ENCODE measurements around the gene GPR37L1. TPM values are rescaled to one million over a fixed set of nuclear protein-coding genes. Genes with fewer than 3 reads are reported as not detected.

GPR37L1 gene
- total and polyA plus RNA-seq, 2 of the 8 experiments (the other 6 are each of a cell fraction or from before 2014, with no cell fraction given) = 0.13 to 0.23 TPM

- FAIRE-seq (no peak), DNase-seq (ENCODE audit: low read depth in 1 of 2, low spot score in 2 of 2) (no peak)
- Histone ChIP-seq H3K79me1 (ENCODE audit: low read depth, low read length) (no peaks in the 10 kb centered on the region), H3K14ac (ENCODE audit: insufficient read length) (no peak overlapping the region), H2AK5ac (ENCODE audit: low read depth, low read length) (no peak overlapping the region), H4K91ac (replicated peaks; ENCODE audit: insufficient read length, low read length) (no peak overlapping the region), H3K4me3 (ENCODE audit: extremely low read depth in 1 of 4, insufficient read depth in 2 of 4, low read depth in 3 of 4, low read length in 4 of 4) (no peak overlapping the region), H4K8ac (ENCODE audit: extremely low read depth, insufficient read depth, low read length) (no peak overlapping the region; the same call in 1 of the 2 replicates), H3K9ac (replicated peaks in 1 of 4; ENCODE audit: extremely low read depth in 1 of 4, low read depth in 3 of 4, low read length in 3 of 4) (no peak overlapping the region), H3K18ac (ENCODE audit: extremely low read depth, low read length) (no peak overlapping the region), H2BK20ac (ENCODE audit: low read length) (no peak overlapping the region), H4K20me1 (replicated peaks in 1 of 2; ENCODE audit: control insufficient read depth in 1 of 2, insufficient read depth in 2 of 2, low read length in 2 of 2) (peaks cover 0 to 8% of the 10 kb centered on the region in 2 experiments), H3K56ac (replicated peaks; ENCODE audit: insufficient read length, low read depth, low read length) (no peak overlapping the region), H4K5ac (ENCODE audit: insufficient read length, low read depth, low read length) (no peak overlapping the region), H3K4me1 (replicated peaks in 1 of 4; ENCODE audit: control insufficient read depth in 3 of 4, insufficient read depth in 4 of 4, low read length in 3 of 4) (peaks cover 0 to 11% (median 4%) of the 10 kb centered on the region in 4 experiments; a peak in 3 of 7 replicates), H3K27ac (ENCODE audit: low read depth, low read length) (no peak overlapping the region), H3K23ac (ENCODE audit: insufficient read length) (no peak overlapping the region), H3K27me3 (replicated peaks in 1 of 4; ENCODE audit: control insufficient read depth in 3 of 4, extremely low read depth in 1 of 4, insufficient read depth in 3 of 4, low read length in 3 of 4) (no peaks in the 10 kb centered on the region; a peak in 1 of 7 replicates), H2AFZ (ENCODE audit: low read length) (no peak overlapping the region), H3K4ac (replicated peaks; ENCODE audit: insufficient read length, low read depth, low read length) (no peak overlapping the region), H2BK120ac (replicated peaks; ENCODE audit: low read depth, low read length) (no peak overlapping the region), H2BK15ac (ENCODE audit: low read length) (no peak overlapping the region), H3K23me2 (ENCODE audit: low read depth, low read length) (no peaks in the 10 kb centered on the region), H2BK5ac (ENCODE audit: low read depth, low read length) (no peak overlapping the region), H3K79me2 (ENCODE audit: control insufficient read depth in 1 of 2, insufficient read depth in 2 of 2, low read length in 2 of 2) (peaks cover 0 to 4% of the 10 kb centered on the region in 2 experiments; a peak in 2 of 4 replicates), H3K9me3 (ENCODE audit: insufficient read depth in 2 of 2, low read depth in 1 of 2, low read length in 1 of 2) (no peaks in the 10 kb centered on the region), H3K4me2 (ENCODE audit: insufficient read depth in 1 of 2, low read depth in 2 of 2, low read length in 2 of 2) (no peak overlapping the region), H2BK12ac (ENCODE audit: low read depth, low read length) (no peak overlapping the region), H3K36me3 (ENCODE audit: control insufficient read depth in 2 of 4, insufficient read depth in 4 of 4, low read length in 3 of 4) (peaks cover 3 to 32% (median 10%) of the 10 kb centered on the region in 4 experiments; a peak in 5 of 8 replicates)
- 79% methylated on average over 3 of the region's 8 CpGs; no CpG with 5 or more reads in 1 of the 2 experiments for WGBS, 2 experiments (ENCODE audit: extremely low coverage in 1 of 2, insufficient coverage in 1 of 2, insufficient read length in 1 of 2, insufficient replicate concordance in 2 of 2, low coverage in 1 of 2, low lambda C conversion rate in 2 of 2, missing lambda C conversion rate in 1 of 2)
- ChIA-PET CTCF (ENCODE audit: partially characterized antibody) (interaction anchor here (1.0 to 29.2 kb wide), 6 partner anchors 11 to 129 kb away, joined by 3 to 1014 read pairs (median 20); partner anchors contain the start of genes ELF3 and GPR37L1), POLR2A (ENCODE audit: partially characterized antibody) (interaction anchor here (2.3 to 2.4 kb wide), 2 partner anchors 10 to 122 kb away, joined by 11 to 14 read pairs; partner anchors contain the start of gene ELF3)
- no peak for TF ChIP-seq RFX5 (IDR thresholded peaks at IDR 0.05; ENCODE audit: borderline replicate concordance, low read depth, low read length)
- no peak for TF ChIP-seq BRCA1 (IDR thresholded peaks at IDR 0.05; ENCODE audit: low read depth, low read length)
- no peak for TF ChIP-seq KDM5A (IDR thresholded peaks at IDR 0.05; ENCODE audit: low read length)
- TF ChIP-seq BACH1 (IDR thresholded peaks at IDR 0.05; ENCODE audit: low read length) = no peak
- TF ChIP-seq RXRA (IDR thresholded peaks at IDR 0.05; ENCODE audit: insufficient read depth, low read depth, low read length) = no peak
- TF ChIP-seq CEBPB (IDR thresholded peaks at IDR 0.05; ENCODE audit: low read depth, low read length) = no peak
- no peak for TF ChIP-seq HDAC2 (IDR thresholded peaks at IDR 0.05; ENCODE audit: borderline replicate concordance in 1 of 2, low read depth in 2 of 2, low read length in 2 of 2)
- TF ChIP-seq NANOG (IDR thresholded peaks at IDR 0.05; ENCODE audit: insufficient read depth, low read depth, low read length, poor library complexity, severe bottlenecking) = no peak
- no peak for TF ChIP-seq CHD1 (IDR thresholded peaks at IDR 0.05; ENCODE audit: low read depth, low read length)
- no peak for TF ChIP-seq USF2 (IDR thresholded peaks at IDR 0.05; ENCODE audit: low read length)
- TF ChIP-seq CBX5 (IDR thresholded peaks at IDR 0.05; ENCODE audit: low read depth, low read length) = no peak
- no peak for TF ChIP-seq TAF7 (optimal IDR thresholded peaks at IDR 0.05; ENCODE audit: borderline replicate concordance, low read depth, low read length)
- no peak for TF ChIP-seq SP2 (IDR thresholded peaks at IDR 0.05; ENCODE audit: low read length)
Measured at GRCh38 chr1:202133496-202133895, 10.8 kb downstream of the GPR37L1 start.
